HUDEP-2 (cell line): ENCODE measurements around the gene OPN1SW.

Experiments used
- DNase-seq, 76 experiments: peaks; one replicate each; lab custom pipeline; 2025; ENCODE audit not compliant: unreplicated experiment in 76 of 76; lab: John Stamatoyannopoulos, UW

OPN1SW gene

DNA sequence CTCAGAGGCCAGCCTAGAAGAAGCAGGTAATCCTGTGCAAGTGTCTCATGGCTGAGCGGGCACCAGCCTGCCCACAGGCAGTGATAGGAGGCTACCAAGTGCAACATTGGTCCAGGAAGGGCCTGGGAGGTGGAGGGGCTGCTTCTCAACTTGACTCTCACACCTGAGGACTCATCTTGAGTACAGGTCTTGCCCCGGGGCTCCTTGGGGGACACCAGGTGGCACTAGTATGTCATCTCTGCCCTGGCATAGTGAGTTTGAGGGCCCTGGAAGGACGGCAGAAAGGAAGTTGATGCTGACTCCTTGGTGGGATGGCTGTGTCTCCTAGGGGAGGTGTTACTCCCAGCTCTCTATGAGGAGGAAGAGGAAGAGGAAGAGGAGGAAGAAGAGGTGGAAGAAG is 18.4 kb upstream of the OPN1SW start:
- no peak for DNase-seq

DNA sequence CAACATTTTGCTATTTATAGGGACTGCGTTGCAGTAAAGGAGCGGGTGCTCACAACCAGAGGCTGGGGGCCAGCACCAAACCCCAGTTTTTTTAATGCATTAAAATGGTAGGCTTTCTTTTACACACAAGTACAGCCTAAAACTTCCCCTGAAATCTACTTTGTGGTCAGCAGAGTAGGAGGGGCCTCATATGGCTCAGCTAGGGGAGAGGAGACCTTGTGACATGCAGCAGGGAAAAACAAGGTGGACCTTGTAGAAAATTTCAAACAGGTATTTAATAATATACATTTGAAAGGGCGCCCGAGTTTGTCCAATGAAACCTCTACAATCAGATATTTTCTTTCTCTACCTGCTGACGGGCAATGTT is 17.6 kb upstream of the OPN1SW start:
- no peak for DNase-seq

DNA sequence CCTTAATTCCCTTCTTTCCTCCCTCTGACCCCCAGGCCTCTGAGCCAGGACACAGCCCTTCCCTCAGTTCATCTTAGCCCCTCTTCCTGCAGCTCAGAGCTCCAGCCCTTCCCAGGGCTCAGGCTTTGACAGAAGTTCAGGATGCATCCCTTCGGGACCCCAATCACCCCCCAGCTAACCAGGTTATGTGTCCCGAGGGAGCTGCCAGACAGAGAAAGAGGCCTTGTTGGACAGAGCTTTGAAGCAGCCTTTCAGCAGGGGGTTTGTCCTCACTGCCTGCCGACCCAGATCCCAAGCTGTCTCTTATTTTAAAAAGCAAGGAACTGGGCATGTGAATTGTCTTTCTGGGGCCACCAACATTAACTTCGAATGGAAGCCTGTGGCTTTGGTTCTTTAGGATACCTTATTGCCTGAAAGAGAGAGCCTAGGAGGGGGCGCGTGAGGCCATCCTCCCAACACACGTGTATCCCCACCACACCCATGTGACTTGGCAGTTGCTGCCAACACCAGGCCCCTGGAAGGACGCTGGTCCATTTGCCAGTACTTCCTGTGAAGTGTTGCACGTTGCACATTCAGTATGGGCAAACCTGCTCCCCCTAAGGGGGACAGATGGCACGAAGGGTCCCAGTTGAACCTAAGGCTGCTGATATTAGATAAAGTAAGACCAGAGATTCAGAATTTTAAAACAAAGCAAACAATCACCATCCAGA is 17.0 kb upstream of the OPN1SW start:
- peak in 25 of 76 experiments; percentile 1 to 45 (median 20) for DNase-seq

DNA sequence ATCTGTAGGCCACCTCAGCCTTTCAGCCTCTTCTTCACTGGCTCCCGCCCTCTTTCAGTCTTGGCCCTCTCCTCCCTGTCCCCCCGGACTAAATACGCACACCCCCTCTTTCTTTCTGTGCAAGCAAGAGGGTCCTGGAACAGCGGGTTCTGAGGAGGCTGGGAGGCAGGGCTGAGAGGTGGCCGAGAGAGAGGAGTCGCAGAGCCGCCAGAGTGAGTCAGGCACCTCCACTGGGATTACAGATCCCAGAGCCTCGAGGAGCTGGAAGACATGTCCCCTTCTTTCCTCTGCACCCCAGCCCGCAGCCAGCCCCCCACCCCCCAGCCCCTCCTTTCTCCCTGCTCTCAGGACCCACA is 16.4 kb upstream of the OPN1SW start:
- no peak for DNase-seq

DNA sequence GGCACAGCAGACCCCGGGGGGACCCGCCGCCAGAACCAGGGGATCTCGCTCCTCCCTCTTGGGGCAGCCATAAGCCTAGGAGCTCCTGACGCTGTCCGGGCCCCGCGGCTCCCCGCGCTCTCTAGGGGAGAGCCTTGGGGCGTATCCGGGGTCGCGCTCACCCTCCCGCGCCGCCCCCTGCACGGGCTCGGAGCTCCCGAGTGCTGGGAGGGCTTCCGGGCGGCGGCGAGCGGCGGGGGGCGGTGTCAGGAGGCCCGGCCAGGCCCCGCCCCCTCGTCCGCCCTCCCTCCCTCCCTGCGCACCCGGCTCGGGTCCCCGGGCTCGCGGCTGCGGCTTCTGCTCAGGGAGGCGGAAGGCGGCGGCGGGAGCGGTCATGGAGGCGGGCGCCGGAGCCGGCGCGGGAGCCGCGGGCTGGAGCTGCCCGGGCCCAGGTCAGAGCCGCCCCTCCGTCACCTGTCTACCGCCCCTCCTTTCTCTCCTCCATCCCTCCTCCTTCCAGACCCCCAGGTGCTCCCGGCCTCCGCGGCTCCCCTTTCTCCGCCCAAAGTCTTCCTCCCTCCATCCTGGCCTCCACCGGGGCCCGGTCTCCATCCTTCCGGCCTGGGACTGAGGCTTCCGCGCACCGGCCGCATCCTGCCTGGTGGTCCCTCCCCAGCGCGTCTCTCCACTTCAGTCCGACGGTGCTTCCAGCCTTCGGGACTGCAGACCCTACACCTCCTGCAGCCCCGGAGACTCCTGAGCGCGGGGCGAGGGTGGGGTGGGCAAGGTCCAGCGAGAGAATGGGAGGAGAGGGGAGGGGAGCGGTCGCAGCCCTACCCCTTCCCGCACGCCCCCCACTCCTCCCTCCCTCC is 15.8 kb upstream of the OPN1SW start, which contains the start of gene CCDC136:
CCDC136 (plus strand) TSS at position 848 of the 851 bp plus-strand sequence. CDS start 444 bp downstream, outside the sequence.
- peak in 52 of 76 experiments; percentile 4 to 68 (median 38) for DNase-seq

DNA sequence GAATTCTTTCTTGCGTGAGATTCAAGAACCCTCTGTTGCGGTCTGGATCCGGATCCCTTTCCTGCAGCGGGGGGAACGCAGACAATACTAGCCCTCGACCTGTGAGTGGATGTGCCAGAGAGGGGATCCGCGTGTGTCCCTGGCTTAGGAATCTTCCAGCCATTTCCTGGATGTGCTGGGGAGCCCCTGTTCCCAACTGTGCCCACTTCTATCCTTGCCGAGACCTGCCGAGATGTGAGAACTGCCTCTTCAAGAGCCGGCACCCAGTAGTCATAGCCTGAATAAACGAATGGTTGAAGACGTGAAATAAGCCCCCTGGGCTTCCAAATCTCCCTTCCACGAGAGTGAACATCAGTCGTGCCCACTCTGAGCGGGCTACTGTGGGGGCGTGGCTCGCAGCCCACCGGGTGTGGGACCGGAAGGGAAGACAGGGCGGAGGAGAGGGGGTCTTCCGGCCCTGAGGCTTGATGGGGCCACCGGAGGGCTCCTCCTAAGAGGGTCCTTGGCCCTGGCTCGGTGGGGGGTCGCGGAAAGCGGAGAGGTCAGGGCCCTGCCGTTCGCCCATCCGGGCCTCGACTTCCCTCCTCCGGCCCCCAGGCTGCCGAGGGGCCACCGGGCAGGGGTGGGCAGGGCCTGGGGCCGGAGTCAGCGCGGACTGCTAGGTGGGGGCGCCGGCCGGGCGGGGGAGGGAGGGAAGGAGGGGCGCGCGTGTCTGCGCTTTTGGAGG is 14.9 kb upstream of the OPN1SW start:
- no peak for DNase-seq

DNA sequence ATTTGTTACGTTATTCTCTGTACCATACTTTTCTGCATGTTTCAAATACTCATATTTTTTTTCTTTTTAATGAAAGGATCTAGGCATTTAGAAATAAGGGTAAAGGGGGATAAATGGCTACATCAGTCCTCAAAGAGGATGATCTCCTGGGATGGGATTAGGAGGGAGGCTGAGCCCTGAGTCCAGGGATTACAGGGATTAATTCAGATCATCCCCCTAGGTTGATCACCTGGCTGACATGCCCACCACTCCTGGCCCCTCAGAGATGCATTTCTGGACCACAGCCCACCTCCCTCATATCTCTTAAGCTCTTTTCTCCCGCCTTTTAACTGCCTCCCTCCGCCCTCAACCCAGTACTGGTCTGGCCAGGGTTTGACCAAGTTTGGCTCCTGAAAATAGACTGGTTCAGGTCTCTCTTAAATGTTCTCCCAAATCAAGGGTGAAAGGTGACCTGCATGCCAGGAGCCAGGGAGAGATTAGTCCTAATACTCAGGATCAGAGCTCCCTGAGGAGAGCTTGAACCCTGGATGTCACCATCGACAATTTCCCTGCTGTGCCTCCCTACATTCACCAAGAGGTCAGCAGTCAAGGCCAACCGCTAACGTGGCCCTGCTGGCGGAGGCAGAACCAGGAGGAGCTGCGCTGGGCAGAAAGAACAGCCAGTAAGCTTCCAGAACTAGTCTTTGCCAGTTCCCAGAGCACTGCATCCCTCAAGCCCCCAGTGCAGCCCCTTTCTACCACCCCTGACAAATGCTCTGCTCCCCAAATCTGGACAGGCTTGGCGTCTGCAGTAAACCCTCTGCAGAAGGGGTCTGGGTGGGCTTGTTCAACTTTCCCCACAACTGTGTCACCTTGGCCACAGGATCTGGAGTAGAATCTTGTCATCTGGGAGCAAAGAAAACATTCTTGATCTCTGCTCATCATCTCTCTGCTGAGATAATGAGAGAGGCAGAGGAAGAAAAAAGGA is 13.1 kb upstream of the OPN1SW start:
- no peak for DNase-seq

DNA sequence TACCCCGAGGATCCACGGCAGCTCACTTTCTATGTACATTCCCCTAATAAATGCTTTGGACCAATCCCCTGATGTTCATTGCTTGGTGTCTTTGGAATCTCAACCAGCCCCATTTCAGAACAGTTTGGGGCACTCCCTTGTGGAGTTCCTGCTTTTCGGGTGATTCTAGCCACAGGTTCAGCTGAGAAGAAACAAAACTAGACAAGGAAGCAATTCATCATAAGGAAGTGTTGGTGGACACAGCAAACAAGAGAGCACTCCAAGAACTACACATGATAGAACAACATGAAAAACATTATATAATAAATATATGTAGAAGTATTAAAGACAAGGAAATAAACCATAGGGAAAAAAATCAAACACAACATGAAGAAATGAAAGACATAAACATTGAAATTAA is 10.1 kb upstream of the OPN1SW start:
- no peak for DNase-seq

DNA sequence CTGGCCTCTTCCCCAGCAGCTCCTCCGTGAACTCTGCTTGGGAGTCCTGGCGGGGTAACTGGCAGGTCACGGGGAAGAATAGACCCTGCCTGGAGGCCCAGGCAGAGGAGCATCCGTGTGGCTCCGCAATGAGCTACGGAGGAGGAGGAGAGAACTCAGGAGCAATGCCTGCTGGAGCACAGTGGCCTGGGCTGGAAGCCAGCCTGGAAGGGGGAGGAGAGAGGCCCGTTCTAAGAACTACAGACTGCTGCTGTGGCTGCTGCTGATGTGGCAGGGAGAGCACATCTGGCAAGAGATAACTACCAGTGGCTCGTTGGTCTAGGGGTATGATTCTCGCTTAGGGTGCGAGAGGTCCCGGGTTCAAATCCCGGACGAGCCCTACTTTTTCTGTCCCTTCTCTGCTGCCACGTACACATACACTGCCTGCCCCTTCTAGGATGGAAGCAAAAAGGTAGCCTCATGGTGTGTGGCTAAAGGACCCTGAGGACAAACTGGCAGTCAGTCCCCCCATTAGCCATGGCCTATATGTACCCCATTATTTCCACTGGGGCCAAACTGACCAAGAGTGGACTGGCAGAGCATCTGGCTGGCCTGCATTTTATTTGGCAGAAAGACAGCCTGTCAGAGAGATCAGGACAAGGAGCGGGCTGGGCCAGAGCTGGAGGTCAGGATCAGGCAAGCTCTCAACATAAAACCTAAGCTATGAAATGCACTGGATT is 7.7 kb upstream of the OPN1SW start:
- peak; percentile 19 to 95 (median 77) for DNase-seq

DNA sequence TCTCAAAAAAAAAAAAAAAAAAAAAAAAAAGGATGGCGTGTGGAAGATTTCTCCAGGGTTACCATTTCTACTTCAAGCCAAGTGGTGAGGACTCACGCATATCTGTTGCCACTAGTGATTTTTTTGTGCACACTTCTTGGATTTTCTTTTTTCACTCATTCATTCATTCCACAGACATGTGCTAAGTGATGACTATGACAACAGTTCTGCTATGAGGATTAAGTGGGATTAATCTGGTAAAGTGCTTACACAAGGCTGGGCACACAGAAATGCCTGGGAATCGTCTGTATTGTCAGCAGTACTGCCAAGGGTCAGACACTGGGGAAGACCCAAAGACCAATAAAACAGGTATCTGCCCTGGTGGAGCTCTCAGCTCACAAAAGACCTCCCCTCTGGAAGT is 6.3 kb upstream of the OPN1SW start:
- no peak for DNase-seq

DNA sequence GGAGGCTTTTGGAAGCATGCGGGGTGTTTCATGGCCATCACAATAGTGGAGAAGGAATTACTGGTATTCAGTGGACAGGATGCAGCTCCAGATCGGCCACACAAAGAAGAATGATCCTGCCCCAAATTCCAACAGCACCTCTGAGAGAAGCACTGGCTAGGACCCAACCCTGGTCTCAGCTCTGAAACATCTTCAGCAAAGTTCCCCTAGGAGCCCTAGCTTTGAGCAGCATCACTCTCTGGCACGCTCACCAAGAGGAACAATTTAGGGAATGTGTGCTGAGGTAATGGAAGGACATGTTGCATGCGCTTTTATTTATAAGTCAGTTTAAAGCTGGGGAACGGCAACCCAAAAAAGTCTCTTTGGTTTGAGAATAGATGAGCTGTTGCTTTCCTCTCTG is 5.5 kb upstream of the OPN1SW start:
- DNase-seq, result no peak

DNA sequence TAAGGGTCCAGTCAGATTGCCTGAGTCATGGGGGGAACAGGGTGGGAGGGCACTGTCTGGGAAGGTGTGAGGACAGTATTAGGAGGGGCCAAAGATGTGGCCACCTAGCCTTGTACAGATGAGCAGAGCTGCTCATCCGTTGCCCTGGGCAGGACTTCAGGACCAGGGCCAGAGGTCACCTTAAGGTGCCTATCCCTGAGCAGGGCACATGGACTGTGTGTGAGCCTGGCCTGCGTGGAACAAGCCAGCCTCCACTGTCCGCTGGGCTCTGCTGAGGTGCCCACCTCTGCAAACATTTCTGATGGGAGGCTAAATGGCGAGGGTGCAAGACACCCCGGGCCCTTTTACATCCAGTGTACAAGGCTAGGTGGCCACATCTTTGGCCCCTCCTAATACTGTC is 3.4 kb upstream of the OPN1SW start:
- DNase-seq, result no peak

DNA sequence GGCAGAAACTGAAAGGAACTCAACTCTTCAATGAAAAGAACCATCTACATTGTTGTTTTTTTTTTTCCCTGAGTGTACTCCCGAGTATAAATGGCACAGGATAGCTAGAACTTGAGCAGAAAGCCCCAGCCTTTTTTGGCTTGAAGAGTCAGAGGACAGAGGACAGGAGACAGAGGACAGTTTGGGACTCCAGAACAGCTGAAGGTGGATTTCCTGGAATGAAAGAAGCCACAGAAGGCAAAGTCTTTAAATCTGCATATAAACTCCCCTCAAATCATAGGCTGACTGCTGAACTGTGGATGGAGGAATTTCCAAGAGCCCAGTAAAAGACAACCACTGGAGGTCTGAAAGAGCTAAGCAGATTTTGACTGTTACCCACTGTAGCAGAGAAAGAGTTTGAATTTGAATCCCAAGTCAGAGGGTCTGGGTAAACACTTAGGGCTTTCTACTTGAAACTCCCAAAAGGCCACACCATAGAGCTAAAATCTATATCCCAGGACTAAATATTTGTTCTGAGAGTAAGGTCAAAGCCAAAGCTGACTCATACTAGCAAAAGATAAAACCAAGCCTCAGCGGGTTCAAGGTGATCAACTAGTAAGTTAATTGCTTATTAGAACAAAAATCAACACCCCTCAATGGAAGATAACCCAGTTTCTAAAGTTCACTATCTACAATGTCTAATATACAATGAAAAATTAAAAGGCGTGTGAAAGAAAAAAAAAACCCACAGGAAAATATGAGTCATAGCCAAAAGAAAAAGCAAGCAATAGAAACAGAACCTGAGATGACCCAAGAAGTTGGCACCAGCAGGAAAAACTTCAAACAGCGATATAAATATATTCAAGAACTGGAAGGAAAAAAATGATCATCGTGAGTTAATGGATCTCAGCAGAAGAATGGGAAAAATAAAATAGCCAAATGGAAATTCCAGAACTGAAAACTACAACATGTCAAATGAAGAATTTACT is 1.8 kb upstream of the OPN1SW start:
- no peak for DNase-seq

DNA sequence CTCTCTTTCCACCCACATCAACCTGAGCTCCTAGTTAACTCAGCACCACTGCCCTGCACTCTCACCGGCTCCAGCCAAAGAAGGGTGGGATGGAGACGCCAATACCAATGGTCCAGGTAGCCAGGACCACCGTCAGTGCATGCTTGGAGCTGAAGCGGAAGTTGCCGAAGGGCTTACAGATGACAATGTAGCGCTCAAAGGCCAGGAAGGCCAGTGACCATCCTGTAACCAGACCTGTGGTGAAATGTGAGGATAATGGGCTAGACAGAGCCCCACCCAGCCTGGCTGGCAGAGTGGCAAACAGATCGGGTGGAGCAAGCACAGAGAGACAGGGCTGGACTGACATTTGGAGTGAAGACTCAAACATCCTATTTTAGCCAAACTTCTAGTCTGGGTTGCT is 673 bp downstream of the OPN1SW start:
- no peak for DNase-seq

DNA sequence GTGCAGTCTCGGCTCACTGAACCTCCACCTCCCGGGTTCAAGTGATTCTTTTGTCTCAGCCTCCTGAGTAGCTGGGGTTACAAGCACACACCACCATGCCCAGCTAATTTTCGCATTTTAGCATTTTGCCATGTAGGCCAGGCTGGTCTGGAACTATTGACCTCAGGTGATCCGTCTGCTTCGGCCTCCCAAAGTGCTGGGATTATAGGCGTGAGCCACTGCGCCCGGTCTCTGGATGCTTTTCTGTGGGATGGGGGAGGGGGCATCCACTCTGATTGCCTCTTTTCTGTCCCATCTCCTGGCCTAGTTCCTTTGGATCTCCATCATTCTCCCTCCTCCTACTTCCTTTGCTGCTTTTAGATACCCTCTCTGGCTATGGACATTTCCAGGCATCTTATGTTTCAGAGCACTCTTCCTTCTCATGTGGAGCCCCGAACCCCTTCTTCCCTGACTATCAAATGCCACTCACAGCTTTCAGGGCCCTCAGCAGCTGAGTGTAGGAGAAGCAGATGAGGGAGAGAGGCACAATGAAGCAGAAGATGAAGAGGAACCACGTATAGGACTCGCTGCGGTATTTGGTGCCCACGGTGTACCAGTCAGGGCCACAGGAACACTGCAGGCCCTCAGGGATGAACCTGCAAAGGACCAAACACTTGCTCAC is 1.4 kb downstream of the OPN1SW start:
- no peak for DNase-seq

DNA sequence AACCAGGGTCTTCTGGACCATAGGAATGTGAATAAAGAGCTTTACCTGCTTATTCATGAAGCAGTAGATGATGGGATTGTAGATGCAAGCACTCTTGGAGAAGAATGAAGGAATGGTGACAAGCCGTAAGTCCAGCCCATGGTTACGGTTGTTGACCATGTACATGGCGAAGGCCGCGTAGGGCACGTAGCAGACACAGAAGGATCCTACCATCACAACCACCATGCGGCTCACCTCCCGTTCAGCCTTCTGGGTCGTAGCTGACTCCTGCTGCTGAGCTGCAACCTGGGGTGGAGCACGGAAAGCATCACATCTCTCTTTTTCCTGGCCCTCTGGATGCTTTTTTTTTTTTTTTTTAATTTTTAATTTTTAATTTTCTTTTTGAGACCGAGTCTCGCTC is 2.0 kb downstream of the OPN1SW start:
- DNase-seq, result no peak

DNA sequence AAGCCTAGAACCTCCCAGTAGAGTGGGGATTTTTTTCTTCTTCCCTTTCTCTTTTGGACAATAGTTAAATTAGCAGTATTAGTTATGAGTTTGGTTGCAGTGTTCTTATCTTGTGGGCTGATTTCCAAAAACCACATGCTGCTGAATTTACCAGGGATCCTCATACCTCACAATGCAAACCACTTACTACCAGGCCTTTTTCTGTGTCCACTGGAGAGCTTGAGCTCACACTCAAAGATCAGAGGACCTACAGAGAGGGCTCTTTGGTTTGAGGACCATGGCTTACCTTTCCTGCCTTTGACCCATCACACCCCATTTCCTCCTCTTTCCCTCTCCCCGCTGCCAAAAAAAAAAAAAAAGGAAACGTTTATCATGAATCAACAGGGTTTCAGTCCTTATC is 5.4 kb downstream of the OPN1SW start:
- peak in 1 of 76 experiments; percentile 10 for DNase-seq

DNA sequence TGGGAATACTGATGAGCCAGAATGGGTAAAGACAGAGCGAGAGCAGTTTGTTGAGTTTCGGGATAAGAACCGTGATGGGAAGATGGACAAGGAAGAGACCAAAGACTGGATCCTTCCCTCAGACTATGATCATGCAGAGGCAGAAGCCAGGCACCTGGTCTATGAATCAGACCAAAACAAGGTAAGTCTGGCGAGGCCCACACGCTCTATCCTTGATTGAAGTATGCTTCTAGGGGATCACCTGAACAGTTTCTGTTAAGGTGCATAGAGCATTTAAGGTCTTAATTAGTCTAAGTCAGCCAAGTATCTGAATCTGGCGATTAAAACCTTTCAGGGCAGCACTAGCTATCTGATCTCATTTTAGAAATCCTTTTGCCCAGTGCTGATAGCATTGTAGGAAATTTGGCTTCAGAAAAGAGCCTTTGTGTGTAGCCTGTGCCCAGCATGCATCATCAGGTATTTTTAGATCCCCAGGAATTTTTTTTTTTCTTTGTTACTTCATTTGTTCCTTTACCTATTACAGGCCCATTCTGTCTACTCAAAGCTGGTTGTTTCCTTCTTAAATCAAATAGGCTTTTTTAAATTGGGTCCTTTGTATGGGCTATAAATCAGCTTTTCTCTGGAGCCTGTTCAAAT is 8.0 kb downstream of the OPN1SW start:
- no peak for DNase-seq
